ENCODE data around the gene KHNYN.

Gene KHNYN

GRCh38 chr14:24429395-24430142, at the start of gene KHNYN, which contains the start of gene CBLN3 (continued):
- peak; percentile 59; the same call in 1 of the 2 replicates for TF ChIP-seq ZBTB10 (tag by site-specific recombination; IDR thresholded peaks at IDR 0.05)
- peak; percentile 74; the same call in 1 of the 2 replicates for TF ChIP-seq ZNF121 (tag by site-specific recombination; IDR thresholded peaks at IDR 0.05)
- no peak for TF ChIP-seq ZNF791 (tag by site-specific recombination; IDR thresholded peaks at IDR 0.05)
- peak; percentile 99 for TF ChIP-seq ZBTB8A (tag by site-specific recombination; IDR thresholded peaks at IDR 0.05)
- TF ChIP-seq ZNF398 (tag by site-specific recombination; IDR thresholded peaks at IDR 0.05), result peak; percentile 39
- peak; percentile 79 for TF ChIP-seq ZBTB20 (tag by site-specific recombination; IDR thresholded peaks at IDR 0.05)
- TF ChIP-seq ZIC2 (tag by site-specific recombination; IDR thresholded peaks at IDR 0.05), result peak; percentile 35; the same call in 1 of the 2 replicates
- 0 out of 2 replicates have a peak, but pooled peaks have one; percentile 11 for TF ChIP-seq ZNF596 (tag by site-specific recombination; IDR thresholded peaks at IDR 0.05)
- peak; percentile 54; the same call in 1 of the 2 replicates for TF ChIP-seq KLF7 (tag by site-specific recombination; IDR thresholded peaks at IDR 0.05; ENCODE audit: borderline replicate concordance)
- TF ChIP-seq ZFHX2 (tag by site-specific recombination; conservative IDR thresholded peaks at IDR 0.05), result peak; percentile 47; the same call in 1 of the 2 replicates
- TF ChIP-seq ZNF561 (tag by site-specific recombination; IDR thresholded peaks at IDR 0.05; ENCODE audit: borderline replicate concordance), result peak; percentile 80; the same call in 1 of the 2 replicates
- TF ChIP-seq ZNF776 (tag by site-specific recombination; IDR thresholded peaks at IDR 0.05; ENCODE audit: borderline replicate concordance), result no peak
- TF ChIP-seq MZF1 (tag by site-specific recombination; IDR thresholded peaks at IDR 0.05; ENCODE audit: borderline replicate concordance), result no peak
- TF ChIP-seq ZNF518A (tag by site-specific recombination; conservative IDR thresholded peaks at IDR 0.05; ENCODE audit: low read depth), result 0 out of 2 replicates have a peak, but pooled peaks have one; percentile 28
- 0 out of 2 replicates have a peak, but pooled peaks have one; percentile 32 for TF ChIP-seq ZNF449 (tag by site-specific recombination; IDR thresholded peaks at IDR 0.05)
- peak; percentile 73 for TF ChIP-seq ZNF629 (tag by site-specific recombination; IDR thresholded peaks at IDR 0.05)
- TF ChIP-seq KLF10 (tag by site-specific recombination; IDR thresholded peaks at IDR 0.05), result peak; percentile 69; the same call in 1 of the 2 replicates
- peak; percentile 32; the same call in 1 of the 2 replicates for TF ChIP-seq GLIS2 (tag by site-specific recombination; IDR thresholded peaks at IDR 0.05)
- 0 out of 2 replicates have a peak, but pooled peaks have one; percentile 29 for TF ChIP-seq ZNF18 (tag by site-specific recombination; IDR thresholded peaks at IDR 0.05)

All from HEK293 (cell line).